ENCODE measurements around the gene RCC2. TPM values are rescaled to one million over a fixed set of nuclear protein-coding genes. Genes with fewer than 3 reads are reported as not detected.
"Not testable (repeated sequence)": the region's sequence is repeated elsewhere in the genome, so short reads cannot be mapped to it uniquely, and the experiment has no call there.

The RCC2 gene
- polyA plus RNA-seq, 2 of the 4 experiments (the other 2 are of a cell fraction), result 60.9 to 90.0 TPM

DNA sequence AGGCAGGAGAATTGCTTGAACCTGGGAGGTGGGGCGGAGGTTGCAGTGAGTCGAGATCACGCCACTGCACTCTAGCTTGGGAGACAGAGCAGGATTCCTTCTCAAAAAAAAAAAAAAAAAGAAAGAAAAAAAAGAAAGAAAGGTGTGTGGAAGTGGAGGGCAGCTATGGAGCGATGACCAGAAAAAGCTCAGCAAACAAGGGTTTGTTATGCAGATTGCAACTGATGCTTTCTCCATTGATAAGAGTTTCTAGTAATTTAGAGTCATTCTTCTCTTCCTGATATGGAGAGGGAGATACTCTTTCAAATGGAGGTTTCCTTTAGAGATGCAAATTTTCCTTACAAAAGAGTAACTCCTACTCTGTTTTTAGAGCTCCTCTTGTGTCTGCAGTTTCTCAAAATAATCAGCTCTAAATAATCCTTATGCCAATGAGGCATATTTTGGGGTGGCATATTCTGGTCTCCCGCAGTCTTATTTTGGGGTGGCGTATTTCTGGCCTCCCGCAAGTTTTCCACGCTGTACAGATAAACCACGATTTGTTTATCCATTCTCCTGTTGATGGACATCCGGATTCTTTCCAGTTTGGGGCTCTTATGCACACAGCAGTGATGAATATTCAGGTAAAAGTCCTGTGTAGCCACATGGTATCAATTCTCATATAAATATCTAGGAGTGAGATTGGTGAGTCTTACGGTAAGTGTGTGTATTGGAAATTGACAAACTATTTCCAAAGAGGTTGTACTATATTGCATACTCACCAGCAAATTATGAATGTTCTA is 30.7 kb upstream of the RCC2 start:
- H3K9me3 ChIP-seq, result no peaks in the 10 kb centered on the region
- H3K4me2 ChIP-seq, result no peak overlapping the region
- H3K4me3 ChIP-seq, result no peak overlapping the region
- FAIRE-seq (no peak), ATAC-seq (no peak), DNase-seq (ENCODE audit: low read depth in 1 of 2, low spot score in 1 of 2) (no peak)
- CTCF ChIA-PET, result interaction anchor here (0.6 to 2.6 kb wide), 4 partner anchors 15 to 30 kb away, joined by 3 to 11 read pairs (median 4); partner anchors contain the start of gene RCC2
- H3K27ac ChIP-seq, result no peak overlapping the region
- TF ChIP-seq, protein P1, sequence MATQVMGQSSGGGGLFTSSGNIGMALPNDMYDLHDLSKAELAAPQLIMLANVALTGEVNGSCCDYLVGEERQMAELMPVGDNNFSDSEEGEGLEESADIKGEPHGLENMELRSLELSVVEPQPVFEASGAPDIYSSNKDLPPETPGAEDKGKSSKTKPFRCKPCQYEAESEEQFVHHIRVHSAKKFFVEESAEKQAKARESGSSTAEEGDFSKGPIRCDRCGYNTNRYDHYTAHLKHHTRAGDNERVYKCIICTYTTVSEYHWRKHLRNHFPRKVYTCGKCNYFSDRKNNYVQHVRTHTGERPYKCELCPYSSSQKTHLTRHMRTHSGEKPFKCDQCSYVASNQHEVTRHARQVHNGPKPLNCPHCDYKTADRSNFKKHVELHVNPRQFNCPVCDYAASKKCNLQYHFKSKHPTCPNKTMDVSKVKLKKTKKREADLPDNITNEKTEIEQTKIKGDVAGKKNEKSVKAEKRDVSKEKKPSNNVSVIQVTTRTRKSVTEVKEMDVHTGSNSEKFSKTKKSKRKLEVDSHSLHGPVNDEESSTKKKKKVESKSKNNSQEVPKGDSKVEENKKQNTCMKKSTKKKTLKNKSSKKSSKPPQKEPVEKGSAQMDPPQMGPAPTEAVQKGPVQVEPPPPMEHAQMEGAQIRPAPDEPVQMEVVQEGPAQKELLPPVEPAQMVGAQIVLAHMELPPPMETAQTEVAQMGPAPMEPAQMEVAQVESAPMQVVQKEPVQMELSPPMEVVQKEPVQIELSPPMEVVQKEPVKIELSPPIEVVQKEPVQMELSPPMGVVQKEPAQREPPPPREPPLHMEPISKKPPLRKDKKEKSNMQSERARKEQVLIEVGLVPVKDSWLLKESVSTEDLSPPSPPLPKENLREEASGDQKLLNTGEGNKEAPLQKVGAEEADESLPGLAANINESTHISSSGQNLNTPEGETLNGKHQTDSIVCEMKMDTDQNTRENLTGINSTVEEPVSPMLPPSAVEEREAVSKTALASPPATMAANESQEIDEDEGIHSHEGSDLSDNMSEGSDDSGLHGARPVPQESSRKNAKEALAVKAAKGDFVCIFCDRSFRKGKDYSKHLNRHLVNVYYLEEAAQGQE (IDR thresholded peaks at IDR 0.05), result no peak
- TF ChIP-seq KDM1A (IDR thresholded peaks at IDR 0.05; ENCODE audit: low read depth) (no peak), PHF8 (IDR thresholded peaks at IDR 0.05; ENCODE audit: borderline replicate concordance, low read depth) (no peak), JUNB (IDR thresholded peaks at IDR 0.05) (no peak), POLR2AphosphoS2 (conservative IDR thresholded peaks at IDR 0.05; ENCODE audit: low read length) (no peak), EHF (CRISPR knock-in tag; IDR thresholded peaks at IDR 0.05) (no peak), TFCP2L1 (CRISPR knock-in tag; IDR thresholded peaks at IDR 0.05) (no peak), ATOH8 (CRISPR knock-in tag; IDR thresholded peaks at IDR 0.05; ENCODE audit: low read depth) (no peak), EHMT2 (IDR thresholded peaks at IDR 0.05; ENCODE audit: low read depth) (no peak), CTCF (IDR thresholded peaks at IDR 0.05) (no peak), BHLHE40 (IDR thresholded peaks at IDR 0.05; ENCODE audit: low read depth, low read length) (no peak)
- TF ChIP-seq, protein P2, sequence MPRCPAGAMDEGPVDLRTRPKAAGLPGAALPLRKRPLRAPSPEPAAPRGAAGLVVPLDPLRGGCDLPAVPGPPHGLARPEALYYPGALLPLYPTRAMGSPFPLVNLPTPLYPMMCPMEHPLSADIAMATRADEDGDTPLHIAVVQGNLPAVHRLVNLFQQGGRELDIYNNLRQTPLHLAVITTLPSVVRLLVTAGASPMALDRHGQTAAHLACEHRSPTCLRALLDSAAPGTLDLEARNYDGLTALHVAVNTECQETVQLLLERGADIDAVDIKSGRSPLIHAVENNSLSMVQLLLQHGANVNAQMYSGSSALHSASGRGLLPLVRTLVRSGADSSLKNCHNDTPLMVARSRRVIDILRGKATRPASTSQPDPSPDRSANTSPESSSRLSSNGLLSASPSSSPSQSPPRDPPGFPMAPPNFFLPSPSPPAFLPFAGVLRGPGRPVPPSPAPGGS (IDR thresholded peaks at IDR 0.05), result no peak
- peaks cover 4% of the 10 kb centered on the region; the same call in 1 of the 3 replicates for H3K4me1 ChIP-seq
- POLR2A ChIA-PET, result no interaction called here
- WGBS (ENCODE audit: missing lambda C conversion rate), result 81% methylated on average over 9 of the region's 11 CpGs

- POLR2A ChIA-PET, result interaction anchor here (0.7 kb wide), 1 partner anchor 51 kb away, joined by 6 read pairs; no protein-coding TSS in a partner anchor
- H3K4me3 ChIP-seq; H3K27ac ChIP-seq; FAIRE-seq; ATAC-seq; H3K4me1 ChIP-seq; H3K4me2 ChIP-seq; DNase-seq (ENCODE audit: low read depth in 1 of 2, low spot score in 1 of 2); H3K9me3 ChIP-seq: not testable (repeated sequence)
- 83% methylated on average over 15 of the region's 16 CpGs for WGBS (ENCODE audit: missing lambda C conversion rate)
- CTCF ChIA-PET, result interaction anchor here (0.8 to 2.6 kb wide), 2 partner anchors 29 to 63 kb away, joined by 3 to 11 read pairs; partner anchors contain the start of gene RCC2
Observed at GRCh38 chr1:17468357-17469265, 29.1 kb upstream of the RCC2 start.
